NB4 (cell line): ENCODE measurements around the gene KRTAP10-1.
A peak's percentile ranks its signal among the peaks of the same experiment; 100 is the strongest.

Experiments used
- DNase-seq: peaks from one replicate; pipeline ENCODE4 v3.0.0; 2010; ENCODE audit warnings: low read depth
- H3K4me3 ChIP-seq: one replicate; pipeline ENCODE4 v1.5.1; 2011; ENCODE audit warnings: mild to moderate bottlenecking, low read depth, low read length, moderate library complexity
- CTCF ChIP-seq: IDR thresholded peaks from one replicate; pipeline ENCODE4 v1.5.1; 2012; ENCODE audit warnings: low read depth, low read length
- MAX ChIP-seq: IDR thresholded peaks from 2 replicates; pipeline ENCODE4 v1.6.1; 2011; ENCODE audit warnings: low read depth, low read length
- MYC ChIP-seq: IDR thresholded peaks from 2 replicates; pipeline ENCODE4 v1.6.1; 2011; ENCODE audit warnings: low read depth, low read length
- POLR2A ChIP-seq: IDR thresholded peaks from 2 replicates; pipeline ENCODE4 v1.6.1; 2011; ENCODE audit warnings: mild to moderate bottlenecking; ENCODE audit not compliant: insufficient read length; ENCODE audit errors: extremely low read depth

KRTAP10-1 gene

GRCh38 chr21:44492567-44493385, 47.2 kb downstream of the KRTAP10-1 start:
- DNase-seq = no peak
- TF ChIP-seq POLR2A = no peak
- TF ChIP-seq MAX = no peak
- no peak for TF ChIP-seq MYC
- no peak for TF ChIP-seq CTCF
- H3K4me3 ChIP-seq = no peak overlapping the region

- no peak for DNase-seq
- TF ChIP-seq POLR2A (no peak), MAX (no peak)
- H3K4me3 ChIP-seq = no peak overlapping the region
These were observed 49.2 kb downstream of the KRTAP10-1 start for GRCh38 chr21:44490816-44491215.

GRCh38 chr21:44490405-44490804, 49.6 kb downstream of the KRTAP10-1 start:
- no peak overlapping the region for H3K4me3 ChIP-seq
- TF ChIP-seq MAX (no peak), MYC (no peak), POLR2A (no peak), CTCF (no peak)
- DNase-seq = no peak

- no peak for DNase-seq
- H3K4me3 ChIP-seq = no peak overlapping the region
- TF ChIP-seq MYC (no peak), CTCF (peak; percentile 29), POLR2A (no peak), MAX (no peak)
These were observed 50.0 kb downstream of the KRTAP10-1 start for GRCh38 chr21:44489962-44490361.
